HL-60 (cell line): ENCODE measurements around the gene ITPRIPL1.

Source experiments
- DNase-seq, 2 experiments: peaks; one replicate each; pipeline ENCODE4 v3.0.0-alpha.2; 2010 to 2020; ENCODE audit warnings: low read depth in 1 of 2, low spot score in 1 of 2
- H3K27ac ChIP-seq: fragments of 250-450 bp; sonication (Bioruptor Pico); replicated peaks from 2 replicates; pipeline ENCODE4 v1.5.1; 2020; ENCODE audit warnings: mild to moderate bottlenecking, moderate library complexity
- H3K27me3 ChIP-seq: fragments of 250-450 bp; sonication (Bioruptor Pico); 2 replicates; pipeline ENCODE4 v1.5.1; 2021; ENCODE audit warnings: mild to moderate bottlenecking, moderate library complexity; ENCODE audit not compliant: insufficient read depth, poor library complexity, severe bottlenecking
- H3K4me3 ChIP-seq: replicated peaks from 2 replicates; pipeline ENCODE4 v1.5.1; 2011; ENCODE audit warnings: mild to moderate bottlenecking, control low read depth, low read length; ENCODE audit not compliant: insufficient read depth
- GABPA ChIP-seq: IDR thresholded peaks from 2 replicates; pipeline ENCODE4 v1.6.1; 2012; ENCODE audit warnings: low read depth
- POLR2AphosphoS5 ChIP-seq: IDR thresholded peaks from 2 replicates; pipeline ENCODE4 v1.6.1; 2012; ENCODE audit warnings: low read depth
- REST ChIP-seq: IDR thresholded peaks from 2 replicates; pipeline ENCODE4 v1.6.1; 2012; ENCODE audit warnings: low read depth; ENCODE audit not compliant: insufficient replicate concordance
- SPI1 ChIP-seq: IDR thresholded peaks from 2 replicates; pipeline ENCODE4 v1.6.1; 2012; ENCODE audit warnings: low read depth, mild to moderate bottlenecking, borderline replicate concordance
- TF ChIP-seq, protein P1 (sequence below): IDR thresholded peaks from one replicate; pipeline ENCODE4 v1.5.1; 2011; ENCODE audit warnings: low read length, control low read depth, inconsistent platforms; ENCODE audit not compliant: insufficient read depth

ITPRIPL1 gene

GRCh38 chr2:96326990-96327820 lies 2.1 kb downstream of the ITPRIPL1 start:
- Histone ChIP-seq H3K4me3 (no peak overlapping the region), H3K27me3 (peaks cover 3% of the 10 kb centered on the region), H3K27ac (no peak overlapping the region)
- no peak for DNase-seq
- no peak for TF ChIP-seq GABPA
- no peak for TF ChIP-seq POLR2AphosphoS5
- no peak for TF ChIP-seq REST
- TF ChIP-seq SPI1: no peak
- TF ChIP-seq, protein P1, sequence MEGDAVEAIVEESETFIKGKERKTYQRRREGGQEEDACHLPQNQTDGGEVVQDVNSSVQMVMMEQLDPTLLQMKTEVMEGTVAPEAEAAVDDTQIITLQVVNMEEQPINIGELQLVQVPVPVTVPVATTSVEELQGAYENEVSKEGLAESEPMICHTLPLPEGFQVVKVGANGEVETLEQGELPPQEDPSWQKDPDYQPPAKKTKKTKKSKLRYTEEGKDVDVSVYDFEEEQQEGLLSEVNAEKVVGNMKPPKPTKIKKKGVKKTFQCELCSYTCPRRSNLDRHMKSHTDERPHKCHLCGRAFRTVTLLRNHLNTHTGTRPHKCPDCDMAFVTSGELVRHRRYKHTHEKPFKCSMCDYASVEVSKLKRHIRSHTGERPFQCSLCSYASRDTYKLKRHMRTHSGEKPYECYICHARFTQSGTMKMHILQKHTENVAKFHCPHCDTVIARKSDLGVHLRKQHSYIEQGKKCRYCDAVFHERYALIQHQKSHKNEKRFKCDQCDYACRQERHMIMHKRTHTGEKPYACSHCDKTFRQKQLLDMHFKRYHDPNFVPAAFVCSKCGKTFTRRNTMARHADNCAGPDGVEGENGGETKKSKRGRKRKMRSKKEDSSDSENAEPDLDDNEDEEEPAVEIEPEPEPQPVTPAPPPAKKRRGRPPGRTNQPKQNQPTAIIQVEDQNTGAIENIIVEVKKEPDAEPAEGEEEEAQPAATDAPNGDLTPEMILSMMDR: no peak

DNA sequence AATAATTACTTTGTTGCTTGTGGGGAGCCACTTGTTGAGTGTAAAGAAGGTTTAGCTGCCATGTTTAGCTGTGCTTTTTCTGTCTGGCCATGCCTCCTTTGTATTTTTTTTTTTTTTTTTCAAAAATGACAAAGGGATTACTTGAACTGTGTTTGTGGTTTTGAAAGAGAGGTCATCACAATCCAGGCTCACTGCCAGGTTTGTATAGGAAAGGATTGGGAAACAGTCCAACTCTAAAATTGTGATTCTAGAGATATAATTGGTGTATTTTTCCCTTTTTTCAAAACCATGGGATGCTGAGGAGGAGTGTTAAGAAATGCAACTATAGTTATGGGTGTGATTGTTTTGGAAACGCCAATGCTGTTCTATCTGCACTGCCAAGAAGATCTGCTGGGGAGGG lies 4.3 kb downstream of the ITPRIPL1 start:
- H3K27ac ChIP-seq: no peak overlapping the region
- DNase-seq: no peak

DNA sequence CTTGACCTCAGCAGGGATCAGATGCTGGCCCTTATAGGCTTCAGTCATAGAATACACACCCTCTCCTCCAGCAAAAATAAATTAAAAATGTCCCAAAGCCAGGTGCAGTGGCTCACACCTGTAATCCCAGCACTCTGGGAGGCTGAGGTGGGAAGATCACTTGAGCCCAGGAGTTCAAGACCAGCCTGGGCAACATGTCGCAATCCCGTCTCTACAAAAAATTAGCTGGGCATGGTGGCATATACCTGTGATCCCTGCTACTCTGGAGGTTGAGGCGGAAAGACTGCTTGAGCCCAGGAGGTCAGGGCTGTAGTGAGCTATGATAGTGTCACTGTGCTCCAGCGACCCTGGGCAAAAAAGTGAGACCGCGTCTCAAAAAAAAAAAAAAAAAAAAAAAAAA lies 4.8 kb downstream of the ITPRIPL1 start:
- TF ChIP-seq GABPA (no peak), POLR2AphosphoS5 (no peak), REST (no peak), SPI1 (no peak)
- TF ChIP-seq, protein P1: no peak
- Histone ChIP-seq H3K4me3 (no peak overlapping the region), H3K27ac (no peak overlapping the region), H3K27me3 (no peaks in the 10 kb centered on the region)
- DNase-seq: no peak

More for the DNA sequence above, 4.3 kb downstream of the ITPRIPL1 start:
- no peak for TF ChIP-seq POLR2AphosphoS5
- no peak for TF ChIP-seq GABPA
- TF ChIP-seq SPI1: no peak
- TF ChIP-seq, protein P1: no peak
- no peak for TF ChIP-seq REST
- no peak overlapping the region for H3K4me3 ChIP-seq
- H3K27me3 ChIP-seq: no peaks in the 10 kb centered on the region
